CD4-positive, alpha-beta T cell treated with Interleukin-6 for 4 hours (primary cell): Measurements from ENCODE around the gene EVA1C.
"Not testable (repeated sequence)": the region's sequence is repeated elsewhere in the genome, so short reads cannot be mapped to it uniquely, and the experiment has no call there.

Source experiments
- DNase-seq: peaks from one replicate; pipeline ENCODE4 v3.0.0-alpha.2; 2020; ENCODE audit warnings: mixed read lengths

Gene EVA1C

GRCh38 chr21:32425628-32426027 lies 13.1 kb downstream of the EVA1C start:
- DNase-seq: no peak

- DNase-seq: no peak
Observed at GRCh38 chr21:32426066-32426465, 13.6 kb downstream of the EVA1C start.

GRCh38 chr21:32426592-32427051 lies 14.1 kb downstream of the EVA1C start:
- no peak for DNase-seq

GRCh38 chr21:32427958-32428623 lies 15.6 kb downstream of the EVA1C start:
- DNase-seq: no peak

- DNase-seq: not testable (repeated sequence)
Observed at GRCh38 chr21:32432982-32433660, 20.6 kb downstream of the EVA1C start.

GRCh38 chr21:32437729-32438128 lies 25.2 kb downstream of the EVA1C start:
- no peak for DNase-seq

- no peak for DNase-seq
Observed at GRCh38 chr21:32442566-32443318, 30.2 kb downstream of the EVA1C start.

GRCh38 chr21:32445101-32445500 lies 32.6 kb downstream of the EVA1C start:
- no peak for DNase-seq

GRCh38 chr21:32446440-32446839 lies 33.9 kb downstream of the EVA1C start:
- not testable (repeated sequence) for DNase-seq

- no peak for DNase-seq
Observed at GRCh38 chr21:32447224-32447623, 34.7 kb downstream of the EVA1C start.

- DNase-seq: no peak
Observed at GRCh38 chr21:32448803-32449594, 36.5 kb downstream of the EVA1C start.

- not testable (repeated sequence) for DNase-seq
Observed at GRCh38 chr21:32450881-32451701, 38.6 kb downstream of the EVA1C start.

- not testable (repeated sequence) for DNase-seq
Observed at GRCh38 chr21:32452191-32452590, 39.7 kb downstream of the EVA1C start.

GRCh38 chr21:32452641-32453040 lies 40.1 kb downstream of the EVA1C start:
- no peak for DNase-seq

- no peak for DNase-seq
Observed at GRCh38 chr21:32455548-32455947, 43.0 kb downstream of the EVA1C start.

GRCh38 chr21:32456497-32456918 lies 44.0 kb downstream of the EVA1C start:
- DNase-seq: no peak

GRCh38 chr21:32457360-32457840 lies 44.9 kb downstream of the EVA1C start:
- no peak for DNase-seq

GRCh38 chr21:32457962-32458361 lies 45.5 kb downstream of the EVA1C start:
- DNase-seq: no peak

- no peak for DNase-seq
Observed at GRCh38 chr21:32459972-32460371, 47.5 kb downstream of the EVA1C start.

GRCh38 chr21:32461503-32461902 lies 49.0 kb downstream of the EVA1C start:
- DNase-seq: no peak

GRCh38 chr21:32462564-32462963 lies 50.1 kb downstream of the EVA1C start:
- not testable (repeated sequence) for DNase-seq

- DNase-seq: no peak
Observed at GRCh38 chr21:32463367-32463766, 50.9 kb downstream of the EVA1C start.
